ENCODE data around the gene ATP8A2. TPM values are rescaled to one million over a fixed set of nuclear protein-coding genes. Genes with fewer than 3 reads are reported as not detected.

The ATP8A2 gene
- total and polyA plus RNA-seq, 9 of the 15 experiments (the other 6 are each of a cell fraction or from before 2014, with no cell fraction given) = under 0.01 to 0.33 (median 0.06) TPM; not detected in 4

- 2% methylated on average over 4 of the region's 4 CpGs for WGBS (ENCODE audit: insufficient coverage, low coverage, missing lambda C conversion rate)
- FAIRE-seq (no peak), ATAC-seq (no peak), DNase-seq (ENCODE audit: extremely low read depth in 1 of 4, low spot score in 3 of 4) (no peak)
- peaks cover 0 to 7% of the 10 kb centered on the region in 2 experiments; a peak in 1 of 5 replicates for H3K27me3 ChIP-seq (ENCODE audit: control insufficient read depth in 2 of 2, insufficient read depth in 2 of 2, low read length in 2 of 2)
- H4K20me1 ChIP-seq (replicated peaks; ENCODE audit: control insufficient read depth, insufficient read depth, low read length) = no peaks in the 10 kb centered on the region
- H3K9me3 ChIP-seq (replicated peaks; ENCODE audit: control insufficient read depth, insufficient read depth, low read depth, low read length) = no peaks in the 10 kb centered on the region
- no peak overlapping the region for H3K27ac ChIP-seq (ENCODE audit: extremely low read depth, low read depth, low read length)
- in situ Hi-C loops (cut with MboI) (no loop called here), intact Hi-C loops (cut with micrococcal nuclease) (no loop called here)
- H2AFZ ChIP-seq (ENCODE audit: low read depth, low read length) = no peak overlapping the region
- no peaks in the 10 kb centered on the region for H3K4me1 ChIP-seq (replicated peaks in 1 of 2; ENCODE audit: control insufficient read depth in 2 of 2, insufficient read depth in 2 of 2, low read length in 2 of 2)
- TF ChIP-seq ZNF263 (CRISPR knock-in tag; IDR thresholded peaks at IDR 0.05; ENCODE audit: borderline replicate concordance) = no peak
- TF ChIP-seq RBM34 (IDR thresholded peaks at IDR 0.05; ENCODE audit: borderline replicate concordance, insufficient read depth, low read length) = no peak
- no peak for TF ChIP-seq DPF2 (IDR thresholded peaks at IDR 0.05)
- TF ChIP-seq CREB1 (IDR thresholded peaks at IDR 0.05) = no peak
- no peak for TF ChIP-seq CREB1 (CRISPR knock-in tag; IDR thresholded peaks at IDR 0.05)
- TF ChIP-seq POLR2B (IDR thresholded peaks at IDR 0.05; ENCODE audit: low read depth, partially characterized antibody) = no peak
- no peaks in the 10 kb centered on the region for H3K9me1 ChIP-seq (ENCODE audit: control insufficient read depth, insufficient read depth, low read length)
- no peak overlapping the region for H3K9ac ChIP-seq (ENCODE audit: insufficient read depth in 1 of 2, low read depth in 2 of 2, low read length in 2 of 2)
- ChIA-PET POLR2A (no interaction called here), CTCF (ENCODE audit: low intra/inter-chr PET ratio) (no interaction called here)
- H3K4me3 ChIP-seq = no peak overlapping the region
- no TSS peak for BruUV-seq (replicated peaks)
- H3K36me3 ChIP-seq (ENCODE audit: control insufficient read depth, insufficient read depth, low read length) = no peaks in the 10 kb centered on the region
- no peak overlapping the region for H3K4me2 ChIP-seq (ENCODE audit: insufficient read depth, low read length)
- no peaks in the 10 kb centered on the region for H3K79me2 ChIP-seq (ENCODE audit: control insufficient read depth, insufficient read depth, low read length)
Observed at GRCh38 chr13:25846222-25846984, 474.6 kb downstream of the ATP8A2 start.

- POLR2A ChIA-PET = no interaction called here
- no peaks in the 10 kb centered on the region for H3K9me1 ChIP-seq (ENCODE audit: control insufficient read depth, insufficient read depth, low read length)
- CTCF ChIA-PET (ENCODE audit: low intra/inter-chr PET ratio) = no interaction called here
- no peaks in the 10 kb centered on the region for H3K4me1 ChIP-seq (replicated peaks in 1 of 2; ENCODE audit: control insufficient read depth in 2 of 2, insufficient read depth in 2 of 2, low read length in 2 of 2)
- H3K27me3 ChIP-seq (ENCODE audit: control insufficient read depth in 2 of 2, insufficient read depth in 2 of 2, low read length in 2 of 2) = peaks cover 0 to 7% of the 10 kb centered on the region in 2 experiments; a peak in 1 of 5 replicates
- no peak overlapping the region for H2AFZ ChIP-seq (ENCODE audit: low read depth, low read length)
- no TSS peak for BruUV-seq (replicated peaks)
- TF ChIP-seq EWSR1 (IDR thresholded peaks at IDR 0.05; ENCODE audit: borderline replicate concordance, low read depth, partially characterized antibody) (no peak), ZBTB26 (CRISPR knock-in tag; IDR thresholded peaks at IDR 0.05) (no peak), SMAD3 (CRISPR knock-in tag; conservative IDR thresholded peaks at IDR 0.05) (no peak), KDM1A (IDR thresholded peaks at IDR 0.05) (no peak)
- FAIRE-seq (no peak), ATAC-seq (no peak), DNase-seq (ENCODE audit: extremely low read depth in 1 of 4, low spot score in 3 of 4) (no peak)
- intact Hi-C loops (cut with micrococcal nuclease) (no loop called here), in situ Hi-C loops (cut with MboI) (no loop called here)
- no peaks in the 10 kb centered on the region for H4K20me1 ChIP-seq (replicated peaks; ENCODE audit: control insufficient read depth, insufficient read depth, low read length)
- no peaks in the 10 kb centered on the region for H3K36me3 ChIP-seq (ENCODE audit: control insufficient read depth, insufficient read depth, low read length)
- H3K4me3 ChIP-seq = no peak overlapping the region
- H3K4me2 ChIP-seq (ENCODE audit: insufficient read depth, low read length) = no peak overlapping the region
- 0% methylated on average over 5 of the region's 5 CpGs for WGBS (ENCODE audit: insufficient coverage, low coverage, missing lambda C conversion rate)
- no peak overlapping the region for H3K9ac ChIP-seq (ENCODE audit: insufficient read depth in 1 of 2, low read depth in 2 of 2, low read length in 2 of 2)
- no peak overlapping the region for H3K27ac ChIP-seq (ENCODE audit: extremely low read depth, low read depth, low read length)
- H3K79me2 ChIP-seq (ENCODE audit: control insufficient read depth, insufficient read depth, low read length) = no peaks in the 10 kb centered on the region
- no peaks in the 10 kb centered on the region for H3K9me3 ChIP-seq (replicated peaks; ENCODE audit: control insufficient read depth, insufficient read depth, low read depth, low read length)
Observed at GRCh38 chr13:25847145-25847544, 475.4 kb downstream of the ATP8A2 start.

All from K562 (cell line).